Gastrocnemius medialis (tissue), 4 donors: ENCODE data around the gene CACNA1G.

ENCODE experiments used
- CTCF ChIP-seq, 5 experiments: fragments of 450-650 bp in 3 of 5; fragments of 200-600 bp in 2 of 5; sonication (generic) in 2 of 5; IDR thresholded peaks in 4 of 5; conservative IDR thresholded peaks in 1 of 5; 1 replicate in 4 of 5; 2 replicates in 1 of 5; pipeline ENCODE4 v1.5.1; 2016 to 2019; ENCODE audit warnings: antibody characterized with exemption in 5 of 5, mild to moderate bottlenecking in 3 of 5, moderate library complexity in 3 of 5
- POLR2A ChIP-seq, 2 donors: fragments of 450-650 bp; IDR thresholded peaks; one replicate each; pipeline ENCODE4 v1.6.1; 2017; ENCODE audit warnings: antibody characterized with exemption in 2 of 2, mild to moderate bottlenecking in 2 of 2, moderate library complexity in 2 of 2

GRCh38 chr17:50521514-50521913, 39.0 kb upstream of the CACNA1G start:
- TF ChIP-seq CTCF (IDR thresholded peaks at IDR 0.05 in 4 of 5, conservative IDR thresholded peaks at IDR 0.05 in 1 of 5) (no peak), POLR2A (IDR thresholded peaks at IDR 0.05) (no peak)
